GM21528 (cell line): ENCODE measurements around the gene TPM2.

ENCODE experiments used
- ATAC-seq: cut with Tn5 transposase; IDR thresholded peaks from one replicate; pipeline ENCODE4 v1.9.1; 2021; ENCODE audit warnings: mild to moderate bottlenecking, moderate library complexity; ENCODE audit not compliant: unreplicated experiment, low FRiP score

TPM2 gene

GRCh38 chr9:35689542-35690293, at the start of gene TPM2:
TSS of gene TPM2 (minus strand) at chr9:35689925. CDS start at chr9:35689817, 108 bp downstream.
- ATAC-seq: no peak

- ATAC-seq: no peak
These were observed 49.2 kb upstream of the TPM2 start for GRCh38 chr9:35738924-35739323.

GRCh38 chr9:35738186-35738585, 48.5 kb upstream of the TPM2 start:
- ATAC-seq: no peak

- no peak for ATAC-seq
These were observed 47.4 kb upstream of the TPM2 start for GRCh38 chr9:35737143-35737542.

- no peak for ATAC-seq
These were observed 46.5 kb upstream of the TPM2 start for GRCh38 chr9:35736201-35736633.

- no peak for ATAC-seq
These were observed 44.4 kb upstream of the TPM2 start for GRCh38 chr9:35734096-35734495.

GRCh38 chr9:35732800-35733541, 43.2 kb upstream of the TPM2 start:
- ATAC-seq: peak; percentile 7

GRCh38 chr9:35732185-35732799, 42.6 kb upstream of the TPM2 start, which contains the start of the genes CREB3 and TLN1:
TSS of gene CREB3 (plus strand) at chr9:35732666. CDS start at chr9:35732773, 107 bp downstream.
TSS of gene TLN1 (minus strand) at chr9:35732195. CDS start at chr9:35725694, 6,501 bp downstream.
- ATAC-seq: peak; percentile 83

- ATAC-seq: no peak
These were observed 41.9 kb upstream of the TPM2 start for GRCh38 chr9:35731415-35732184.

GRCh38 chr9:35730486-35730854, 40.7 kb upstream of the TPM2 start:
- ATAC-seq: no peak

- no peak for ATAC-seq
These were observed 40.2 kb upstream of the TPM2 start for GRCh38 chr9:35729700-35730485.

- ATAC-seq: no peak
These were observed 39.4 kb upstream of the TPM2 start for GRCh38 chr9:35729101-35729500.

- no peak for ATAC-seq
These were observed 38.6 kb upstream of the TPM2 start for GRCh38 chr9:35728041-35728971.

GRCh38 chr9:35727676-35728040, 37.9 kb upstream of the TPM2 start:
- no peak for ATAC-seq

- ATAC-seq: no peak
These were observed 37.2 kb upstream of the TPM2 start for GRCh38 chr9:35726931-35727330.

GRCh38 chr9:35725362-35725761, 35.6 kb upstream of the TPM2 start:
- ATAC-seq: no peak

GRCh38 chr9:35723908-35724307, 34.2 kb upstream of the TPM2 start:
- ATAC-seq: no peak

GRCh38 chr9:35723426-35723825, 33.7 kb upstream of the TPM2 start:
- ATAC-seq: no peak

GRCh38 chr9:35719546-35719945, 29.8 kb upstream of the TPM2 start:
- ATAC-seq: no peak
